ENCODE data around the gene NT5DC4.
A peak's percentile ranks its signal among the peaks of the same experiment; 100 is the strongest.
"Not testable (repeated sequence)": the region's sequence is repeated elsewhere in the genome, so short reads cannot be mapped to it uniquely, and the experiment has no call there.

Gene NT5DC4

GRCh38 chr2:112701052-112701451, 19.8 kb upstream of the NT5DC4 start:
- DNase-seq = peak; percentile 54

- no peak for DNase-seq
Measured at GRCh38 chr2:112703684-112704083, 17.1 kb upstream of the NT5DC4 start.

- DNase-seq = no peak
Measured at GRCh38 chr2:112705575-112705974, 15.2 kb upstream of the NT5DC4 start.

- peak; percentile 98 for DNase-seq
Measured at GRCh38 chr2:112706170-112706664, 14.6 kb upstream of the NT5DC4 start.

- DNase-seq = not testable (repeated sequence)
Measured at GRCh38 chr2:112706947-112707346, 13.9 kb upstream of the NT5DC4 start.

GRCh38 chr2:112708968-112709367, 11.9 kb upstream of the NT5DC4 start:
- no peak for DNase-seq

GRCh38 chr2:112709703-112710102, 11.1 kb upstream of the NT5DC4 start:
- DNase-seq = no peak

GRCh38 chr2:112710956-112711750, 9.7 kb upstream of the NT5DC4 start:
- DNase-seq = no peak

- no peak for DNase-seq
Measured at GRCh38 chr2:112712465-112712864, 8.4 kb upstream of the NT5DC4 start.

GRCh38 chr2:112712903-112713584, 7.8 kb upstream of the NT5DC4 start:
- no peak for DNase-seq

GRCh38 chr2:112713585-112713925, 7.3 kb upstream of the NT5DC4 start:
- DNase-seq = no peak

- no peak for DNase-seq
Measured at GRCh38 chr2:112713926-112714325, 6.9 kb upstream of the NT5DC4 start.

- no peak for DNase-seq
Measured at GRCh38 chr2:112714331-112714730, 6.5 kb upstream of the NT5DC4 start.

- no peak for DNase-seq
Measured at GRCh38 chr2:112714836-112715631, 5.8 kb upstream of the NT5DC4 start.

- not testable (repeated sequence) for DNase-seq
Measured at GRCh38 chr2:112716094-112716493, 4.7 kb upstream of the NT5DC4 start.

GRCh38 chr2:112716826-112717352, 3.9 kb upstream of the NT5DC4 start:
- not testable (repeated sequence) for DNase-seq

GRCh38 chr2:112718863-112719370, 1.9 kb upstream of the NT5DC4 start:
- DNase-seq = no peak

- DNase-seq = no peak
Measured at GRCh38 chr2:112721819-112722522, 1.2 kb downstream of the NT5DC4 start.

GRCh38 chr2:112722816-112723546, 2.2 kb downstream of the NT5DC4 start:
- no peak for DNase-seq

- no peak for DNase-seq
Measured at GRCh38 chr2:112723547-112723940, 2.7 kb downstream of the NT5DC4 start.

GRCh38 chr2:112723995-112724394, 3.2 kb downstream of the NT5DC4 start:
- DNase-seq = no peak

Measured in hematopoietic multipotent progenitor cell treated with erythropoietin and hydrocortisone succinate and interleukin-3 and kit ligand, for 8 days (in vitro differentiated cells).